Cerebellar cortex (tissue), 1 donor: ENCODE measurements around the gene SAMD1.

ENCODE experiments used
- DNase-seq: peaks from one replicate; pipeline ENCODE4 v3.0.0-alpha.2; 2015; ENCODE audit warnings: low spot score

Gene SAMD1

DNA sequence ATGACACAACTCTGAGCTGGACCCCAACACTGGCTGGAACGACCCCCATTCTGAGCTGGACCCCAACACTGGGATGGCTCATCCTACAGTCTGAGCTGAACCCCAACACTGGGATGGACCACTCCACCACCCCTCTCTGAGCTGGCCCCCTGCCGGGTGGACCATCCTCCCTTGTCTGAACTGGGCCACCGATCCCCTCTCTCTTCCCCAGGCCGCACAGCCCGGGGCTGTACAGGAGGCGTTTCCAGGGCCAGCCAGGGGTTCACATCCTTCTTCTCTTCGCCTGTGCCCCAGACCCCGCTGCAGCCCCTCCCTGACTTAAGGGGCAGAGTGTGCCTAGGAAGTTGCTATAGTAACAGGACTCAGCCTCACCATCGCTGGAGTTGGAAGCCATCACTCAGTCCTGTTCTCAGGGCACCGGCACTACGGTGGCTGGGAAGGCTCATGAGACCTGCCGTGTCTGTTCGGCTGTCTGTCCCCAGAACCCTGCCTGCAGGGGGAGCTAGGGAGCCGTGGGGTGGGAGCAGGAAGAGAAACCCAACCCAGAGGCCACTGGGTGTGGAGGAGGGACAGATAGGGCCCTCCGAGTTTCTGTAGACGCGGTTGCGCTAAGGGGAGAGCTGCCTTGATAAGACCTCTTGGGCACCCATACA, 23.3 kb upstream of the SAMD1 start:
- DNase-seq, result no peak

DNA sequence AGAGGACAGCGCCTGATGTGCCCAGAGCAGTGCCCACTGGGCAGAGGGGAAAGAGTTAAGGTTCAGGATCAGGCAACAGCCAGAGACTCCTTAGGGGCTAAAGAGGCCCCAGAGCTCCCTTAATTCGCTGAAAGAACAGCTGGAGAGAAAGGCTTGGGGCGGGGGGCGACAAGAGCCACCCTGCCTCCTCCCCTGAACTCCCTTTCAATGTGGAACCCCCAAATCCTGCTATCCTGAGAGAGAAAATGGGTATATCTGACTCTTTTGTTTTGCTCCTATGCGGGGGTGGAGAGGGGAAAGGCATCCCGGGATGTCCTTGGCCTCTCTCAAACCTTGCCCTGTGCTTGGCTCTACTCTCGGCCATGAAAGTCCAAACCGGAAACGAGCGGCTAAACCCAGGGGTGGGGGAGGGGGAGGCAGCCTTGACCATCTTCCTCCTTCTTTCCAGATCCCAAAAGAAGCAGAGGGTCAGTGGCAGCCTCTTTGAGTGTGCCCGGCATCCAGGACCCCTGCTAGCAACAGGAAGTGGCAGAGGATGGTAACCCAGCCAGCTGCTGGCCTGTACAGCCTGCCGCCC, 22.3 kb upstream of the SAMD1 start:
- no peak for DNase-seq

DNA sequence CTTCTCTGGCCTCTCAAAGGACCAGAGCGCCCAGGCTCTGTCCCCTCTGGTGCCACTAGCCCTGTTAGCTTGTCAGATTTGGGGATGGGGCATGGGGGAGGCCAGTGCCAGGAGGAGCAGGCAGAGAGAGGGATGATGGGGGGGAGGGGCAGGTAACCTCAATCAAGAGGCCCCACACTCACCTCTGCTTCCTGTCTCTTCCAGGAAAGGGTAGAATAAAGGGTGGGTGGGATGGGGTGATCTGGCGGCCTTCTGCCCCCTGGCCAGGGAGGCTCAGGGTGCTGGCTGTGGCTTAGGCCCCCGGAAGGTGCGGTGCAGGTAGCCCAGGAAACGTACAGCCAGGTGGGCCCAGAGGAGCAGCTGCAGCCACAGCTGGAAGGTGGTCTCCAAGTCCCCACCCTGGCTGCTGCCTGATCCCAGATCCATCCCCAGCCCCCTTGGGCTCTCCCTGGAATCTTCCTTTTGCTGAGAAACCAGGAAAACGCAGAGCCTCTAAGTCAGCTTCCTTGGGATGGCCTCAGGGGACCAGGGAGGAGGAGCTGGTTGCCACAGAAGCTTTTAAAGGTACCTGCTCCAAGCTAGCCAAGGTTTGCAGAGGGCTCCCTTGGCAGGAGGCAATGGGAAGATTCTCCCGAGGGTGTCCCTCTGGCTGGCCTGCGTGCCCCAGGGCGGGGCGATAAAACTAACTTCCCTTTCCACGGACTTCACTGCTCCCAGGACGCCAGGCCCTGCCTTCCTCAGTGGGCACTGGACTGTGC, 21.7 kb upstream of the SAMD1 start:
- DNase-seq, result no peak

DNA sequence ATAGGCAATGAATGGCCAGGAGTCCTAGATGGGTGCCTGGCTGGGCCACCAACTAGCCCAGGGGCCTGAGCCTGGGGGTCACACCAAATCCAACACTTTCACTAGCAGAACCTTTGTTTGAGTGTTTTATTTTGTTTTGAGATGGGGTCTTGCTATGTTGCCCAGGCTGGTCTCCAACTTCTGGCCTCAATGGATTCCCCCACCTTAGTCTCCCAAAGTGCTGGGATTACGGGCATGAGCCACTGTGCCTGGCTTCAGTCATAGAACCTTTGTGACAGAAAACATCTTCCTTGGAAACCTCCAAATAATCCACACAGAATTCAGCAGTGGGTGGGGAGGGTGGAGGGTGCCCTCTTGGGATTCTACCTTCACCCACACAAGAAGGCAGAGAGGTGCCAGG, 20.9 kb upstream of the SAMD1 start:
- DNase-seq, result no peak

DNA sequence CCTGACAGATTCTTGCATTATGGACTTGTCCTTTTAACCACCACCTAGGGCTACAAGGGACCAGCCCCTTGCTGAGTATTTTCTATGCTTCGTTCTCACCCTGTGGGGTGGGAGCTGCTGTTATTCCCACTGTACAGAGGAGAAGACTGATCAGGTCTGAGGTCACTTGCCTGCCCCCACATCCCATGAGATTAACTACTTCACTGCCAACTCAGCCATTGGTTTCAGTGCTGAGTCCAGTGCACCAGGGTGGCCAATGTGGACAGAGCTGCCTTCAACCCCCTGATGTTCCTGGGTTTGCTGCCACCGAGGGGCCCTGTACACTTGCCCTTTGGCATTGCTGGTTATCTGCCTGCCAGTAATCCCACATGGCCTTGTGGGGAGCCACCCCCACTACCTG, 20.1 kb upstream of the SAMD1 start:
- DNase-seq, result no peak

DNA sequence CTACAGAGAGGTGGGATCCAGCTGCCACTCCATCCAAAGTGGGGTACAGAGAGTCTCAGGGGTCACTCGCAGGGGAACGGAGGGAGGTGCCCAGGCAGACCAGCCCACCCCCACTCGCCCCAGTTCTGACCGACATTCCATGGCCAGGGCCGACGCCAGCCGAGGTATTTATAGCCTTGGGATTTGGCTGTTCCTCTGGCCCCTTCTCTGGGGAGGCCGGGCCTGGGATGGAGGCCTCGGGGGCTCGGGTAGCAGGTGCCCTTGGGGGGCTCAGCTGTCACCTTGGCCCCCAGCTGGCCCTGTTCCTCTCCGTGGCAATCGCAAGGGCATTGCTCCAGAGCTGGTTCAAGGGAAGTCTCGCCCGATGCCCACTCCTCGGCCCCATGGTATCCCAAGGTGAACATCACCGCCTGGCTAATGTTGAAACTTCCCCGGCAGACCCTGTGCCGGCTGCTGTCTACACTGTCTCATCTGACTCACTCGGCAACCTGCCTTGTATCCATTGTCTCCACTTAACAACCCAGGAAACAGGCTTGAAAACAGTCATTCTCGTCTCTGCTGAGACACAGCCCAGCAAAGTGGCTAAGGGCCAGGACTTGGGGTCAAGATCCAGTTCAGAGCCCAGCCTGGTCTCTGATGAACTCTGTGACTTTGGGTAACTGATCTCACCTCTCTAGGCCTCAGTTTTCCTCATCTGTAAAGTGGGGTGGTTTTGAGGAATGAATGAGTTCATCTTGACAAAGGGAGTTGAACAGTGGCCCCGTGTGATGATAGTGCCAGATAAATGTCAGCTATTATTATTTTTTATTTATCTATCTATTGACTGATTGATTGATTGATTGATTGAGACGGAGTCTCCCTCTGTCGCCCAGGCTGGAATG, 17.3 kb upstream of the SAMD1 start:
- no peak for DNase-seq

DNA sequence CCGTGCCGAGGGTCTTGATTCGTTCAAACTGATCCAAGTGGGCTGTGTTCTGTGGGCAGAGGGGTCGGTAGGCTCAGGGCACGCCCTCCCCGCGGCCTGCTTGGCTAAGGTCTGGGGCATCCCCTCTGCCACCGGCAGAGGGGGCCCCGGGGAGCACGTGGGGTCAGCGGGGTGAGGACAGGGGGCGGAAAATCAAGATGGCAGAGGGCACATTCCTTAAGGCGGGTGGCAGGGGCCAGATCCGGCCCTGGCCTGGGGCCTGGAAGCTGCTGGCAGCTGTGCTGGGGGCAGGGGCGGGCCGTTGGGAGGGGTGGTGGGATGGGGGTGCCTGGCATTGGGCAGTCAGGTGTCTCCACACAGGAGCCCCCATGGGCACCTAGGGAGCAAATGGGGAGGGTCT, 16.3 kb upstream of the SAMD1 start:
- DNase-seq, result no peak

DNA sequence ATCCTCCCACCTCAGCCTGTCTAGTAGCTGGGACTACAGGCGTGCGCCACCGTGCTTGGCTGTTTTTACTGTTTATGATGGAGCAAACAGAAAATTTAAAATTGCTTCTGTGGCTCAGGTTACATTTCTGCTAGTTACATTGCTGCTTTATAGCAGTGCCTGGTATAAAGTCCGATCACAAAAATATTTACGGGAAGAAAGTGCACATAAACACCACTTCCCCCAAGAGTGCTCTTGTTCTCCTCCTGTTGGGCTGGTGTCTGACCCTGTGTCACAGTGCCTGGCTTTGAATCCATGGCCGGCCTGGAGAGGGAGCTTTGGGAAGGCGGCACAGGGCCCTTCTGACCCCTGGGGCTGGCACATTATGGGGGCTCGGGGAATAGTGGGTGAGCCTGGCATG, 15.1 kb upstream of the SAMD1 start:
- no peak for DNase-seq

DNA sequence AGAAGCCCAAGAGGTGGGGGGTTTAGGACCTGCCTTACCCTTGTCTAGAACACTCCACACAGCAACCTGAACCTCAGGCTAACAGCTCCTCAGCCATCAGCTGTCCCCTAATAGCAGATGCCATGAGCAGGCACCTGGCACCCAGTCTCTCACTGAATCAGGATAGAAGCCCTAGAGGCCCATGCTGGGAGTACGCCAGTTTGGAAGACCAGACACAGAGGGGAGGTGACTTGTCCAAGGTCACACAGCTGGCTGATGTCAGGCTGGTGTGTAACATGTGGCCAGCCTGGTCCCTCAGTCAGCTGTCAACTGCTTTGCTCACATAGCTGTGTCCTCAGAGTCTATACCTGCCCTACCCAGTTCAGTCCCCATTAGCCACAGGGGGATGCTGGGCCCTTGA, 12.8 kb upstream of the SAMD1 start:
- DNase-seq, result no peak

DNA sequence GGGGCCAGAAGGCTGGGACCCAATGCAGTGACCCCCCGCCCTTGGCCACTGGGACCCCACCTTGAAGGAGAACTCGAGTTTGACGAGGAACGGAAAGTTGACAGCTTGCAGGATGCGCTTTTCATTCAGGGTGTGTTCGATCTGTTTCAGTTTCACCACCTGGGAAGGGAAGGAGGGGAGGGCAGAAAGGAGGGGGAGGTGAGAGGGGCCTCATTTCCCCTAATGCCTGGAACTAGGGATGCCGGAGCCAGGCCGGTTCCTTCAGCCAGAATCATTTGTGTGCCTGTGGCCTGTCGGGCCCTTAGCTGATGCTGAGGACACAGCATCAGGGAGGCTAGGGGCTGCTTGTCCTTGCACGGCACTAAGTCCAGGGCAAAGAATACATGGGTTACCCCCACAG, 12.2 kb upstream of the SAMD1 start:
- DNase-seq, result no peak

DNA sequence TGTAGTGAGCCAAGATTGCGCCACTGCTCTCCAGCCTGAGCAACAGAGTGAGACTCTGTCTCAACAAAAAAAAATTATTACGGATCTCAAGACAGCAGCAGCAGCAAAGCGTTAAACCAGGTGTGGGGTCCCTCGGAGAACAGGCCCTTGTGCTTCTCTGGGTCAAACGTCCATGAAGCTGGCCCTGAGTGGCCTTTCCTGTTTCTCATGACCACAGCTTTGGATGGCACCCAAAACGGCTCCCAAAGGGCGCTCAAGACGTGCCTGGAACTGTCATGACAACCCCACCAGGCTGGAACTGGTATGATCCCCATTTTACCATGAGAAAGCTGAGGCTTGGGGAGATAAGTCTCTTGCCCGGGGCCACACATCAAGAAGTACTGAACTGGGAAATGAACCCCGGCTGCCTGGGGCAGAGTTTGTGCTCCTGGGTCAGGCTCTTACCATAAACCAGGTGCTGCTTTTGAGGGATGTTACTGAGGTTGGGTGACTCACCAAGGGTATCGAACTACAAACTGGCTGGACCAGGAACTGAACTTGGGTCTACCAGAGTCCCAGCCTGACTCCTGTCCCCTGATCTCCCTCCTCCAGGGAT, 11.6 kb upstream of the SAMD1 start:
- DNase-seq, result no peak

DNA sequence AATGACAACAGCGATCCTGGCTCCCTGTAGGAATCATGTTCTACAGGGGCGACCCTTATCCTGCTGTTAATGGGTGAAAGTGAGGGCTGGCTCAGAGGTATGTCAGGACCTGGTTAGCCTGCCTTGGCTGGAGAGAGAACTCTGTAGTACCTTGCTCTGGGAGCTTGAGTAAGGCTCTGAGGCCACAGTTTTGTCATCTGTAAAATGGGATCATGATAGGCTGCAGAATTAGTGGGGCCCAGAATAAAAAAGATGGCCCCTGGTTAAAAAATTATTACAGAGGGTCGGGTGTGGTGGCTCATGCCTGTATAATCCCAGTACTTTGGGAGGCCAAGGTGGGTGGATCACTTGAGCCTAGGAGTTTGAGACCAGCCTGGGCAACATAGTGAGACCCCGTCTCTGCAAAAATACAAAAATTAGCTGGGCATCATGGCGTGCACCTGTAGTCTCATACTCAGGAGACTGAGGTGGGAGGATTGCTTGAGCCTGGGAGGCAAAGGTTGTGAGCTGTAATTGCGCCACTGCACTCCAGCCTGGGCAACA, 10.5 kb upstream of the SAMD1 start:
- no peak for DNase-seq

DNA sequence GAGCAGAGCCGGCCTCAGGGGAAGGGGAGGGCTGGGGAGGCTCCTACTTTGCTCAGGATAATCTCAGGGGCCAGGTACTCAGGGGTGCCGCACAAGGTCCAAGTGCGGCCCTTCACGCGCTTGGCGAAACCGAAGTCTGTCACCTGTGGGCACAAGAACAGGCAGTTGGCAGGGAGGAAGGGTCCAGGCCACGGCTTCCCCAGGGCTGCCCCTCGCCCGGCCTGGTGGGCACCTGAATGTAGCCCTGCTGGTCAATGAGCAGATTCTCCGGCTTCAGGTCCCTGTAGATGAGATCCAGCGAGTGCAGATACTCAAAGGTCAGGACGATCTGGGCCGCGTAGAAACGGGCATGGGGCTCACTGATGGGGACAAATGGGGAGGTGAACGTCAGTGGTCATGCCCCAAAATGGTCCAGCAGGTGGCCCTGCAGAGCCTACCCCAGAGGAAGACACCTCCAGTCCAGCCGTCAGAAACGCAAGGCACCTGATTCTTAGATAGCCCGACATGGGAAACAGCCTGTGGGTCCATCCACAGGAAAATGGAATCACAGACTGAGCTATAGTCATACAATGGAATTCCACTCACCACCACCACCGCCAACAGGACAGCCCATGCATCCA, 7.1 kb upstream of the SAMD1 start:
- DNase-seq, result no peak

DNA sequence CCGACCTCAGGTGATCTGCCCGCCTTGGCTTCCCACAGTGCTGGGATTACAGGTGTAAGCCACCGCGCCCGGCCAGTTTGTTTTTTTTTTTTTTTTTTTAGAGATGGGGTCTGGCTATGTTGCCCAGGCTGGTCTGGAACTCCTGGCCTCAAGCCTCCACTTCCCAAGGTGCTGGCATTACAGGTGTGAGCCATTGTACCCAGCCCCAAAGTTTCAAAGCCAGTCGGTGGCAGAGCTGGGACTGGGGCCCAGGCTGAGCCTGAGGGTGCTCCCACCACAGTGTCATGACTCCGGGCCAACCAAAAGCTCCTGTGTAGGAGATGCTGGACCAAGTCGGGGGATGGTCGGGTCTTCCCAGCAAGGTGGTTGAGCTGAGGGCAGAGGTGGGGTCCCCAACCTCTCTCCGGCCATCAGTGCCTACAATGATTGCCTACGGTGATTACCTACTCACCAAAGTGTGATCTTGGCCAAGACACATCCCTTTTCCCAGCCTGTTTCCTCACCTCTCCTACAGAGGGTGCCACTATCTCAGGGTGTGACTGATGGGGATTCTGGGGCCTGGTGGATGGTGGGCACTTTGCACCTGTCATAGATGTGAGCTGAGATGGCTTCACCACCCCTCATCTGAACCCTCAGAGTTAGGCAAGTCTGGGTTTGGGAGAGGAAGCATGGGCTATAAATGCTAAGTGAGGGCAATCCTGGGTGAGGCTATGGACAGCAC, 5.9 kb upstream of the SAMD1 start:
- DNase-seq, result no peak

DNA sequence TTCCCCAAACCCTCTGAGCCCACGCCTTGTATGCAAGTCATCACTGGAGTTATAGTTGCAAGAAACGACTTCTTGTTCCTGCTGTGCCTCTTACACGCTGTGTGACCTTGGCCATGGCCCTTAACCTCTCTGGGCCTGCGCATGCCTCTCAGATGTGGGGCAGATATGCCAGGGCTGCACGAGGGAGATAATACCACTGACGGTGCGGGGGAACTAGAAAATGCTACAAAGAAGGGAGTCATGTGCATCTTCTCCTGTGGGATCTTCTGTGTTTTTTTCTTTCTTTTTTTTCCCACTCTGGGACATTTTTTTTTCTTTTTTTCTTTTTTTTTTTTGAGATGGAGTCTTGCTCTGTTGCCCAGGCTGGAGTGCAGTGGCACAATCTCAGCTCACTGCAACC, 4.3 kb upstream of the SAMD1 start:
- no peak for DNase-seq

DNA sequence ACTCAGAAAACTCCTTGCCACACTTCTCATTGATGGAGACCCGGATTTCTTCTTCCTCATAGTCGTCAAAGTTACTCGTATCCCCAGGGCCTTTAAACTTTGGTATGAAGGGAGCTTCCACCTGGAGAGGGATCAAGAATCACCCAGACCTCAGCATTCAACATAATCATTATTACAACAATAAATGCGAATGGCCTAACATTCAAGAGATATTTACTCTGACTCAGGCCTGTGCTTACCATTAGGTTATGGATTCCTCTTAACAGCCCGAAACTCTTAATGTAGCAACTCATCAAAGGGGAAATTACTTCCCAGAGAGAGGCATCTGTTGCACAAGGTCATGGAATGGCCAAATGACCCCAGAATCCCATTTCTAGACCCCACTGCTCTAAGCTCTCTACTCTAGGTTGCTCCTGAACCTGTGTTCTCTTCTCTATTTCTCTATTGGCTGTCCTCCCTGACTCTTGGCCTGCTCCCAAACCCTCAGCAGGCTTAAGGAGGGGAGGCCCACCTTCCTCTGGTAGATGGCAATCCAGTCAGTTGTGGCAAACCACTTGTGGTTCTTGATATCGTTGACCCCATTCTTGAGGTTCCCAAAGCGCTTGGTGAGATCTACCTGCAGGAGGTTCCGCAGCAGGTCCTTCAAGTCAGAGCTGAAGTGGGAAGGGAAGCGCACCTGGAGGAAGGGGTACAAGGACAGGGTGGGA, 2.7 kb upstream of the SAMD1 start:
- no peak for DNase-seq

DNA sequence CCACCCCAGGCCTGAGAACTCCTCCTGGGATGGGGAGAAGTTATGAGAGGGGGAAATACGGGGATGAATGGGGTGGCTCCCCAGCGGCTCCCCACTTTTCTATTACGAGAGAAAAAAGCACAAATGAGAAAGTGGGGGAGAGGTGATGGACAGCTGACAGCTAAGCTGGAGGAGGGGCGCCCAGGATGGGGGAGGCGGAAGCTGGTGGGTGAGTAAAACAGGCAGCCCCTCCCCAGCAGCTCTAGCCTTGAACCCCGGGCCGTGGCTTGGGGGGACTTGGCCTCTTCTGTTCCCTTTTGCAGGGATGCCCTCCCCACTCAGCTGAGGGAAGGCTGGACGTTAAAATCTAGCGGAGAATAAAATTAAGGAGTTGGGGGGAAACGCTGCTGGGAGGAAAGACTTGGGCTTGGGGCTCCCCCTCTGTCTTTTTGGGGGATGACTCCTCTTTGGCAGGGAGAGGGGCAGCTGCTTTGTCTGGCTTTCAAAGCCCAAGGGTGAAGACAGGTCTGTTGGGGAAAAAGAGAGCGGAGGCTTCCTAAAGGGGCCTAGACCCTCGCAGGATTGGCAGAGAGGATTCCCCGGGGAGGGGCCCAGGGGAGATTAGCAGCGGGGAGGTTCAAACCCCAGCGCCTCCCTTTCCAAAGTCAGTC, 1.4 kb upstream of the SAMD1 start:
- no peak for DNase-seq

DNA sequence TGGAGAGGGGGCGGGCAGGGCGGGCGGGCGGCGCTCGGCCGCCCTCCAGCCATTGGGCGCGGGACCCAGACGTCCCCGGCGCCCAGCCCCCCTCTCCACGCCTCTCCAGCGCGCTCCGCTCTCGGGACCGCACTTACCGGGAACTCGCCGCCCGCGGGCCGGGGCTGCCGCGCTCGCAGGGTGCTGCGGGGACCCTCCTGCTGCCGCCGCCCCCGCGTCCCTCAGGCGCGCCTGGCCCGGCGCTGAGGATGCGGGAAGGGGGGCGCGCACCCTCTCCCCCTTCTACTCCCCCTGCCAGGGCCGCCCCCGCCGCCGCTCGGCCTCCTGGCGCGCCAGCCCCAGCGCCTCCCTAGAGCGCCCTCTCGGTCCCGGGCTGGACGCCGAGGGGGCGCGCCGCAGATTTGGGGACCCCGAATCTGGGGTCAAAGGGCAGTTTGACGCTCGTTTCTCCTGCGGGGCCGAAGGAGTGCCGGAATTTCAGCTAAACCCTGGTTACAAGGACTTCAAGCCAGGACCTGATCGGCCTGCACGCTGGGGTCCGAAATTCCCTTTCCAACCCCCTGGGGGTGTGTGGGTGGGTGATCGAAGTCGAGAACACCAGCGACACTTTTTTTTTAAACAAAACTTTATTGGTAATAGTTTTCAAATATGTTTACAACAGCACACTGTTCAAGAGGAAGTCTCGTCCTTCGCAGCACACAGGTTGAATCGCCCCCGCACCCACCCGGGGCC, 696 bp upstream of the SAMD1 start:
- DNase-seq, result no peak
